Kidney tubule cell (primary cell): ENCODE data around the gene GPR89B.
"Not testable (repeated sequence)": the region's sequence is repeated elsewhere in the genome, so short reads cannot be mapped to it uniquely, and the experiment has no call there.

ENCODE experiments used
- DNase-seq: peaks from one replicate; pipeline ENCODE4 v3.0.0-alpha.2; 2018; ENCODE audit warnings: low spot score

The GPR89B gene

DNA sequence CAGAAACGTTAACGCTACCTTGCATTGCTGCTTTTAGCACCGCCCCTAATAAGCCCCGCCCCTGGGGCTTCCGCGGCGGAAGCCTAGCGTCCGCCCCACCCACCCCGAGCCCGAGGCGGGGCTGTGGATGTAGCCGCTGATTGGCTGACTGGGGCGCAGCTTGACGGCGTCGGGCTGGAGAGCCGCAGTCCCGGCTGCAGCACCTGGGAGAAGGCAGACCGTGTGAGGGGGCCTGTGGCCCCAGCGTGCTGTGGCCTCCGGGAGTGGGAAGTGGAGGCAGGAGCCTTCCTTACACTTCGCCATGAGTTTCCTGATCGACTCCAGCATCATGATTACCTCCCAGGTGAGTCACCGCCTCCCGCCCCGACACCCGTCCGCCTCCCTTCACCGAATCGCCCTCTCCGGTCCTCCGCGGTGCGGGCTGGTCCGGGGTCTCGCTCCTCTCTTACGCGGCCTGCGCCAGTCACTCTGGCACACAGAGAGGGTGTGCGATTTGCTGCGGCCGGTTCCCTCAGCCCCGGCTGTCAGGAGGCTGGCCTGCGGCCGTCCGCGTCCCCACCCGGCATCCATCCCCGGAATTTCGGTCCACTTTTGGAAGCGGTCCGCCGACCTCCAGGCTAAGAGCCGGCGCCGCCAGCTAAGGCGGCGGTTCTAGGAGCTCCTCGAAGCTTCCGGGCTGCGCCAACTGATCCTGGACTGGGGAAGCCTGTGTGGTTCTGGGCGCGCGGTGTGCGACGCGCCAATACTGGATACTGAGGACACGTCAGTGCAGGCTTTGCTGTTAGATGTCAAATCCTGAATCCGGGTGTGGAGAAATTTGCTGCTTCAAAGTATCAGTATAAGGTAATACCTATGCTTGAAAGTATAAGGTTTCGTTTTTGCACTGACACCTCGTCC is at the start of gene GPR89B:
GPR89B (plus strand) TSS at position 185 of the 897 bp plus-strand sequence; CDS start at position 302, 117 bp downstream.
- peak; percentile 92 for DNase-seq

DNA sequence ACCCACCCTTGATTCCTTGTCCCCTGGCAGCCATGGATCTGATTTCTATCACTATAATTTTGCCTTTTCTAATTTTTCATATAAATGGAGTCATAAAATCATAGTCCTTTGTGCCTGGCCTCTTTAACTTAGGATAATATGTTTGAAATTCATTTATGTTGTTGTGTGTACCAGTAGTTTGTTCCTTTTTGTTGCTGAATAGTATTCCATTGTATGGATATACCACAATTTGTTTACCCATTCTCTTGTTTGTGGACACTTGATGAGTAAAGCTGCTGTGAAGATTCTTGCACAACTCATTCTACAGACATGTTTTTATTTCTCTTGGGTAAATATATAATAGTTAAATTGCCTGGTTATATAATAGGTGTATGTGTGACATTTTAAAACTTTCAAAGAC is 48.3 kb upstream of the GPR89B start:
- no peak for DNase-seq

DNA sequence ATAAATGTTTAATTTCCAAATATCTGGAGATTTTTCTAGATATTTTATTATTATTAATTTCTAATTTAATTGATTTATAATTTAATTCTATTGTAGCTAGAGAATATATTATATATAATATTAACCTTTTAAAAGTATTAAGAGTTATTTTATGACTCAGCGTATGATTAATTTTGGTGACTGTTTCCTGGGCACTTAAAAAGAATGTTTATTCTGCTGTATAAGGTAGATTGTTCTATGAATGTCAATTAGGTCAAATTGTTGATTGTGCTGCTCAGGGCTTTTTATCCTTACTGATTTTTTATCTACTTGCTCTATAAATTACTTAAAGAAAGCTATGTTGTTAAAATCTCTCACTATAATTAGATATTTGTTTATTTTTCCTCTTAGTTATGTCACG is 45.7 kb upstream of the GPR89B start:
- DNase-seq = no peak

DNA sequence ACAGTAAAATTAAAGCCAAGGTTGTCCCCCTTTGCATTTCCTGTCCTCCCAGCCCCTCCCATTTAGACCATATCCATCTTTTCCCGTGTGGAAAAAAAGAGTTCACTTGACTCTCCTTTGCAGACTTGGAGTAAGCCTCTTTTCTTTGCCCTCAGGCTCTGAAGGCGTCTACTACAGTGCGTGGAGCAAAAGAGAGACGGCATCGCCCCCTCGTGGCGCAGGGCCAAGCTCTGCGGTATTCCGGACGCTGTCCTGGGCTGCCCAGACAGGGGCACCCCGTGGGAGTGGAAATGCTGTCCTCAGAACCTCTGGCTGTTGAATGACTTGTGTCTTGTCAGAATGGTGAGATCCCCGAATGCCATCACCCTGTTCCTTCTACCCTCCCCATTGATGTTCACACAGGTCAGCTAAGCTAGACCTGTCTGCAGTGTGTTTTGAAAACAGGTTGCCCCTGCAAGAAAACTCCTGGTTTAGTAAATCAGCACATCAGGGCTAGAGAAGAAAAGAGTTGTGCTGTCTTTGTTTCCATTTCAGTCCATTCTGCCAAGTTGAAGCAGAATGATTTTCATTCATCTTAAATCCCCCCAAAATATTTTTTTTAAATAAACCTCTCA is 37.9 kb upstream of the GPR89B start:
- DNase-seq = peak; percentile 75

DNA sequence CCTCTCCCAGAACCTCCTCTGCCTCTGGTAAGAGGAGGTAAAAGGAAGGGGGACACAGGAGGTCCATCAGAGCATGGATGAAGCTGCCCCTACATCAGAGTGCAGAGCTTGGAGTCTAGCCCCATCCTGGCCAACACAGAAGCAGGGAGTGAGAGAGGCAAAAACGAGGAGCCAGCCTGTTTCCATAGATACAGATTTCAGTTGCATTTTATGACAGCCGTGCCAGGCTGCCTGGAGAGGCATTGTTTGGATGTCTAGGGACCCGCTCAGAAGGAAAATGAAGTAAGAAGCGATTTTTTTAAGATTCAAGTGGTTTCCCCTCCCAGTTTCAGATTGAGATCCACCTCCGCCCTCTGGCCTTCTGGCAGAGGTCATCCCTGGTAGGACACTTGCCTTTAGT is 37.1 kb upstream of the GPR89B start:
- DNase-seq = no peak

DNA sequence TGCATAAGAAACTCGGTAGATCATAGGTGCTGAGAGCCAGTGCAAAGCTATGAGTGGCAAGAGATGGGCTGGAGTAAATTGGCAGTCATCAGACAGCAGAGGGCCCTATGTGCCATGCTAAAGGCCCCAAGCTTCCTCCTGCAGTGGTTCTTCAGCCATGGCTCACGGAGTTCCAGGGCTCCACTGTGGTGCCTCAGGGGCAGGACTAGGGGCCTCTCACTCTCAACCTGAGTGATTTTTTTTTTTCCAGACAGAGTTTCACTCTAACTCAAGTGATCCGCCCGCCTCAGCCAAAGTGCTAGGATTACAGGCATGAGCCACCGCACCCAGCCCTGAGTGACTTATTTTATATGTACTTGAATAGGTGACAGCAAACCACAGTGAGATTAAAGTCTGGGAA is 36.0 kb upstream of the GPR89B start:
- peak; percentile 25 for DNase-seq

DNA sequence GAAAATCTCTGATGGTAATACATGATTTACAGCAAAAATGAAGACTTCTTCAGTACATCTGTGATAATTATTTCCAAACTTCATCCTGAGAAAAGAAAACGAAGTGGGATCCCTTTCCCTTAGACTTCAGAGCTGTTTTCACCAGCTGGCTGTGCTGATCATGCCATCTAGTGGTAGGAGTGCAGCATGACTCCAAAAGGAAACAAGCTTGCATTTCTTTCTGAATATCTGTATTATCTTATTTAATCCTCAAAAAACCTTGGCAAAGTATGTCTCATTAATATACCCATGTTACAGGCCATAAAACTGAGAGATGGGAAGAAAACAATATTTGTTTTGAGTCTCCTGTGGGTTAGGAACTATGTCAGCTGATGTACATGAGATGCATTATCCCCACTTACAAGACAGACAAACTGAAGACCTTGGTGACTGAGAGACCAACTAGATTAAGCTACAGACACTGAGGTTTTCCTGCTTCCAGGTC is 35.4 kb upstream of the GPR89B start:
- DNase-seq = peak; percentile 66

DNA sequence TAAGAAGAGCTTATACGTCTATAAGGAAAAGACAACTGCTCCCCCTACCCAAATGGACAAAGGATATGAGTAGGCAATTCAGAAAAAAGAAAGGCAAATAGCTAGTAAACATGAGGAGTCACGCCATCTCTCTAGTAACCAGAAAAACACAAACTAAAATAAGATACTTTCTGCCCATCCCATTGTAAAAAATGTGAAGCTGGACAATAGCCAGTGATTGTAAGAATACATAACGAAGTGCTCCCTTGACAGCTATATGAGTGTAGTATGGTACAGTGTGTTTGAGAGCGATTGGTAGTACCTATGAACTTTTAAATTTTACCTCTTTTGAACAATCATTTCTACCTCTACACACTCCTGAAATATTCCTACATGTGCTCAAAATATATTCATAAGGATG is 33.1 kb upstream of the GPR89B start:
- DNase-seq = no peak

DNA sequence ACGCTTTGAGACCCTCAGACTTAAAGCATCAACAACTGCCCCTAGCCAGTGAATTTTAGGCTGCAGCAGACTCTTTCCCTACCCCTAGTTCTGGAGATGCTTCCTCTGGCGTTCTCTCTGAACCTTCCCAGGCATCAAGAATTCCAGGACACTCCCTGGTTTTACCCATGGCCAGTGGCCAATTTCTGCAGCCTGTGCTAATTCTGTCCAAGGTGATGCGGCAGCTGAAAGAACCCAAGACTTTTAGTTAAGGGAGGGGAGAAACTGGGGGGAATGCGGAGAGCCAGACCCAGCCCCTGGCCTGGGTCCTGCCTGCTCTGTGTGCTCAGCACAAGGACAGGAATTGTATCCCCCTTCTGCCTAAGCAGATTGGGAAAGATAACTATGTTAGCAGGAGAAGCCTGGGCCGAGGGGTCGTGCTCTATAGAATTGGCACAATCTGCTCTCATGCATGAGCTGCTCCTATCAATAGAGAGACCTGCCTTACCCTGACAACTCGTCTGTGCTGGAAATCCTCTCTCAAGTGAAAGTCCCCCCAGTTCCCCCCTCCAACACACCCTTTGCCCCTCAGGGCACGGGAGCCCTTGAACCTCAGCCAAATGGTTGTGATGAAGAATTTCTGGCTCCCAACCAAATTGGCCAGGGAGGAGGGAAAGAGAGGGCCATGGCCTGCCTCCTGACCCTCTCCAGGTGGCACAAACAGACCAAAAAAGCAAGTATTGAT is 31.0 kb upstream of the GPR89B start:
- no peak for DNase-seq

DNA sequence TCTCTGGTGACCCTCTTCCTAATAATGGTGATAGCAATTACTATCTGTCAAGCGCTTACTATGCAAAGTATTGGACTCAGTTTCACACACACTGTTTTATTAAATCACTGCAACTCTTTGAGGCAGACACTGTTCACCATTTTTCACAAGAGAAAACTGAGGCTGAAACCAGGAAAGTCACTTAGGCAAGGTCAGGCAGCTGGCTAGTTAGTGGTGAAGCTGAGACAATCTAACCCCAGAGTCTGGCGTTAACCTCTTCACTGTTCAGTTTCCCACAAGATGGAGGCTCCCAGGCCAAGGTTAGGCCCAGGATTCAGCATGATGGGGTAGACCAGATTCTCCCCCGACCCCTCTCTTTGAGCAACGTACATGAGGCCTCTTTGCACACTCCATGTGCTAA is 30.4 kb upstream of the GPR89B start:
- no peak for DNase-seq

DNA sequence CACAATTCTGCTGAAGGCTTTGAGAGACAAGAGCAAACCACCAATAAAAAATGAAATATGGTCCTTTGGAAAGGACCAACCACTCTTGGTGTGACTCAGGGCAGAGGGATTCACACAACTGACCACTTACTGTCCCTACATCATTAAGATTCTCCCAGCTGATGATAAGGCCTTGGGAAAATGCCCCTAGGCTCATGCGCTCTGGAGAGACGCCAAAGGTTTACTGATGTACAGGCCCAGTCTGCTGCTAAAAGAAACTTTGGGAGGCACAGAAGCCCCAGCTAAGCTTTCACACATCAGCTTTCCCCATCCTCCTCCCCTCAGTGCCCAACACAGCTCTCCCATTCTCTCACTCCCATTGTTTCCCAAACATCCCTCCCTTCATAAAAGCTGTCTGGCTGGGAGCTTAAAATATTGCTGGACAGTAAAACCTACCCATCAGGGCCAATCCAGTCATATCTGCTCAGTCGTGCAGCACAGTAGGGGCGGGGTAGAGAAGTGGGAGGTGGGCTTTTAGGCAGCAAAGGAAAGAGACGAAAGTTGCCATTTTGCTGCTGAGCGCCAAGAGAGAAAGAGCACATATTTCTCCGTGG is 25.9 kb upstream of the GPR89B start, which contains the start of gene GJA8:
GJA8 (plus strand) TSS at position 543 of the 593 bp plus-strand sequence. CDS start 5,161 bp downstream, outside the sequence.
- DNase-seq = no peak

DNA sequence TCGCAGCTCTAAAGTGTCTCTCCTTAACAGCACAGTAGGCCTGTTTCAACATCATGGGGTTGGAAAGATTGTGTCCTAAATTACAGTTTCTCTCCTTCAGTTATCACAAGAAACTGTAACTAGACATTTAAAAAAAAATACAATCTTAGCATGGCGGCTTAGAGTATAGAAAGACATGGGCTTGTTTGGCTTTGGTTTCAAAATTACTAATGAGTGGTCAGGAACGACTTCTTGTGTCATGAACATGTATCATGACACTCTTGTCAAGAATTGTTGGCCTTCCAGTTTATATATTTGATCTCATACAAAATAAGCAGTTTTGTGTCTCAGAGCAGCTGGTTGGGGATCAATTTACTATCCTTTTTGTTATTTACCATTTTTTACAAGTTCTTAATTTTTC is 23.5 kb upstream of the GPR89B start:
- DNase-seq = no peak

DNA sequence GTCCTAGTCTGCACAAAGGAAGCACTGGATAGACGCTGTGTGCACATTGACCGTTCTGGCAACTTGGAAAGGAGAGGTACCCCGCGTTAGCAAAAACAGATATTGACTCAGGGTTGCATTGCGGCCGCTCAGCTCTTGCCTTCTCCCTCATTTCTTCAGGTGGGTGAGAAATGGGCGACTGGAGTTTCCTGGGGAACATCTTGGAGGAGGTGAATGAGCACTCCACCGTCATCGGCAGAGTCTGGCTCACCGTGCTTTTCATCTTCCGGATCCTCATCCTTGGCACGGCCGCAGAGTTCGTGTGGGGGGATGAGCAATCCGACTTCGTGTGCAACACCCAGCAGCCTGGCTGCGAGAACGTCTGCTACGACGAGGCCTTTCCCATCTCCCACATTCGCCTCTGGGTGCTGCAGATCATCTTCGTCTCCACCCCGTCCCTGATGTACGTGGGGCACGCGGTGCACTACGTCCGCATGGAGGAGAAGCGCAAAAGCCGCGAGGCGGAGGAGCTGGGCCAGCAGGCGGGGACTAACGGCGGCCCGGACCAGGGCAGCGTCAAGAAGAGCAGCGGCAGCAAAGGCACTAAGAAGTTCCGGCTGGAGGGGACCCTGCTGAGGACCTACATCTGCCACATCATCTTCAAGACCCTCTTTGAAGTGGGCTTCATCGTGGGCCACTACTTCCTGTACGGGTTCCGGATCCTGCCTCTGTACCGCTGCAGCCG is 20.3 kb upstream of the GPR89B start:
- DNase-seq = no peak

DNA sequence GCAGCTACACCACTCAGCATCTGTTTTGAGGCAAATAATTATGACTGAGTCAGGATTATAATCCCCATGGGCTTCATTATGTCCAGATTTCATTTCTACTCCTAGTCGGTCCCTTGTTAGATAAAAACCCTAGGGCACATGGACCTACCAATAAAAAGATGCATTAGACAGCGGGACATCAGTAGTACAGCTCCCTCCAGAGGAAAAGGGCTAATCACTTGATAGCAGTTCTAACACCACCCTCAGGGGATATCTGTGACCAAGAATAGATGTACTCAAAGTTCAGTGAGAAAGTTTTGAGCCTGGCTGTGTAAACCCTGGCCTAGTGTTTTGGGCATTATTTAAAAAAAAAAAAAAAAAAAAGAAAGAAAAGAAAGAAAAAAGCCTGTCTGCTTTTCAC is 15.7 kb upstream of the GPR89B start:
- no peak for DNase-seq

DNA sequence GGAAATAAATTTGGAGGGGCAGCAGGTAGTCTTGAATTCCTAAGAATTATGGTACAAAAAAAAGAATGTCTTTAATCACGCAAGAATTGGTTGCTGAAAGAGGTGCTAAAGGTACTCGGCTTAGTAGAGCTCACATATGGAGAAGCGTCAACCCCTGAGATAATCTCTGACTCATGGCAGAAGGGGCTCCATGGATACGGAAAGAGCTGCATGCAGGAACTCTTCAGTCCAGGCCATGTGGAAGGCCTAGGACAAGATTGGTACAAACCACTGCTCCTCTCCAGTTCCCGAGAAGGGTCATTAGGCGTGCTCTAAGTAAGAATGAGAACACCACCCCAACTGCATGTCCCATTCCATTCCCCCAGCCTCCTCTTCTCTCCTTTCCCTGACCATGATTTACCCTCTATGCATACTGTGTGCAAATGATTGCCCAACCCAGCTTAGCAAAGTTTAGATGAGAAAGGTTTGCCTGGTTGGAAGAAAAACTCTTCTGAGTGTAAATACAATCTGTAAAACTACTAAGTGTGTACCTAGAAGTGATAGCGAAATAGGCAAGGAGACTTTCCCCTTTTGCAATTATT is 14.8 kb upstream of the GPR89B start:
- no peak for DNase-seq

DNA sequence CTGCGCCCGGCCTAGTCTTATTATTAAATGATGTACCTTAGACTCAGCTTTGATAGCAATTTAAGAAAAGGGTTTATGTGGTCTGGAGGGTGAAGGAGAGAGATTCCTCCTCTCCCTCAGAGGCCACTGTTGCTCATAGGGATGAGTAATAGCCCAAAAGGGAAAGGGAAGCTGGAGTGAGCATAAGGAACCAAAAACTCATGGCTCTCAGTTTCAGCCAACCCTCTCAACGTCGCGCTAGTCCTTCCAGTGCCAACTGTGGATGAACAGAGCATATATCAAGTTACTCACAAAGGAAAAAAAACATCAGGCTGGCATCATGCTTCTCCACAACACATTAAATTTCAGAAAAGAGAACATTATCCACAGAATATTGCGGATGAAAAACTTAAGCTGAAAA is 8.3 kb upstream of the GPR89B start:
- peak; percentile 8 for DNase-seq

DNA sequence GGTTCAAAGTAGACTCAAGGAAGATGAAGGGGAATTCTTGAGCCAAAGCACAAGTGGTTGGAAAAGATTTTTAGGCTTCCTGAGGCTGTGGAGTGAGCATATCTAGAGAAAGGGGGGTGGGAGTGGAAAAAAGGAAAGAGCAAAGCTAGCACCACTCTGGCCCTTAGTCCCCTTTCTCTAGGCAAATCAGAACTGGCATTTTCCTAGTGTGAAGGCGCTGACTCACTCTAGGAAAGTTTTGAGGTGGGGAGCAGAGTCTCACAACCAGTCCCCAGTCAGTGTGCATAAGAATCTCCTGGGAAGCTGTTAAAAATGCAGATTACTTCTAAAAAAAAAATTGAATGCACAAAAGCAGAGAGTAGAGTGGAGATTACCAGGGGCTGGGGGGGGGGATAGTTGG is 3.4 kb upstream of the GPR89B start:
- no peak for DNase-seq

DNA sequence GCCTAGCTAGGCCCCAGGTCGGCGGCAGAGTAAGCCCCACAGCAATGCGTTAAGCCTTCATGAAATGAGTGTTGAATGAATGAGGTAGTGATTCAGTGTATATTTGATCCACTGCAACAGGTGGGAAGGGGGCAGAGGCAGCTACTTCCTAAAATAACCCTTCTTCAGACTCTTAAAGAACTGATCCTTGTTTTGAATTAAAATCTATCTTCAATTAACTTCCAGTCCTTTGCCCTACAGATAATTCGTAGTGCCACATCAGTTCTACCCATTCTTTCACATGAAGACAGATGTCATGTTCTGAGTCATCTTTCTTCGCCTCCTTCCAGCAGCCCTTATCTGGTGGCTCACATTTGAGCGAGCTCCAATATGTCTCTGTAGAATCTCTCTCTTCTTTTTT is 1.0 kb upstream of the GPR89B start:
- DNase-seq = not testable (repeated sequence)

DNA sequence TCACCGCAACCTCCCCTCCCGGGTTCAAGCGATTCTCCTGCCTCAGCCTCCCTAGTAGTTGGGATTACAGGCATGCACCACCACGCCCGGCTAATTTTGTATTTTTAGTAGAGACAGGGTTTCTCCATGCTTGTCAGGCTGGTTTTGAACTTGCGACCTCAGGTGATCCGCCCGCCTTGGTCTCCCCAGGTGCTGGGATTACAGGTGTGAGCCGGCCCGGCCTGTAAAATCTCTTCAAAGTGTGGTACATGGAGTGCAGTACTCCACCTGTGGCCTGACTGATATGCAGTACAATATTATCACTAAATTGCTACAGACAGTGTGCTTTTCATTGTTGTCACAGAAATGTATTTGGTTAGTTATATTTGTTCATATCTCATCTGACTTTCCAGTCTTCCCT is 531 bp upstream of the GPR89B start:
- DNase-seq = not testable (repeated sequence)

DNA sequence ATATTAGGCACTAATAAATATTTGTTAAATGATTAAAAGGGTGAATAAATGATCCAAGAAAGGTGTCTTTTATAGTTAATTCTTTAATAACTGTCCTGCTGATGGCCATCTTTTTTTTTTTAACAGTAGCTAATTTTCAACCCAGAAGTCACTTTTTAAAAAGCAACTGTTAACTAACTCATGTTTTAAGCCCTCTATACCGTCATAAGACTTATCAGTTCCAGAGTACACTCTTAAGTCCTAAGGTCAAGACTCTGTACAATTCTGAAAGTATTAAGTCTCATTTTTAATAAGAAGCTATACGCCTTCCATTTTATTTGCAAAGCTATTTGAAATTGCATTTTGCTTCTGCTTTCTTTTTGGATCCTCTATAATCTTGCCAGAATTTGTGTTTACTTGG is 2.9 kb downstream of the GPR89B start:
- DNase-seq = not testable (repeated sequence)

DNA sequence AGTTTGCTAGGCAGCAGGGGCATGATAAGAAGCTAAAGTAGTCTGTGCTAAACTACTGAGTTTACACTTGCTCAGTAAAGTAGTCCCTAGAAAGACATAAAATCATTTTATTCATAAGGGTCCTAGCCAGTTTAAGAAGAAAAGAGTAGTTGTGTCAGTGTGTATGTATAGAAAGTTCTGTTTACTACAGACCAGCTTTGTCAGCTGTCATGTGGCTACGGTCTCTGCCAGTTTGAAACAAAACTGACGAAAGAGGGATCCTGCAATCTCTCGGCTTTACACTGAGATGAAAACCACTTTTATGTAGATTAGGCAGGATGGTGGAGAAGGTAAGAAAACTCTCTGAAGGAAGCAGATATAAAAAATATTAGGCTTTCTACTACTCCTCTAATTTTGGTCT is 7.1 kb downstream of the GPR89B start:
- not testable (repeated sequence) for DNase-seq
